ENCODE results near the gene DNAJB11.
"Not testable (repeated sequence)": the region's sequence is repeated elsewhere in the genome, so short reads cannot be mapped to it uniquely, and the experiment has no call there.

DNAJB11 gene

GRCh38 chr3:186549497-186549896, 21.0 kb upstream of the DNAJB11 start:
- DNase-seq, result no peak

DNA sequence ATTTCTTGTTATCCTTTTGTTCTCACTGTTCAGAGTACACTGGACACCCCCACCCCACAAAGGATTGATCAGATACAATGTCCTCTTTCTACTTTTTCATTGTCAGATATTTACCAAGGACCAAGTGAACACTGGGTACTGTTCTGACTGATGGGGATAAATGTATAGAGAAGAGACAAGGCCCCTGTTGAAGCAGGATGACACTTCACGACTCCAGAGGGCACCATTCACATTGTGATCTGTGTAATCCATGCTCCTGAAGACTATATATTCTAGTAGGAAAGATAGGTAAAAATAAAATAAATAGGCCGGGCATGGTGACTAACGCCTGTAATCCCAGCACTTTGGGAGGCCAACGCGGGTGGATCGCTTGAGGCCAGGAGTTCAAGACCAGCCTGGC, 19.1 kb upstream of the DNAJB11 start:
- no peak for DNase-seq

DNA sequence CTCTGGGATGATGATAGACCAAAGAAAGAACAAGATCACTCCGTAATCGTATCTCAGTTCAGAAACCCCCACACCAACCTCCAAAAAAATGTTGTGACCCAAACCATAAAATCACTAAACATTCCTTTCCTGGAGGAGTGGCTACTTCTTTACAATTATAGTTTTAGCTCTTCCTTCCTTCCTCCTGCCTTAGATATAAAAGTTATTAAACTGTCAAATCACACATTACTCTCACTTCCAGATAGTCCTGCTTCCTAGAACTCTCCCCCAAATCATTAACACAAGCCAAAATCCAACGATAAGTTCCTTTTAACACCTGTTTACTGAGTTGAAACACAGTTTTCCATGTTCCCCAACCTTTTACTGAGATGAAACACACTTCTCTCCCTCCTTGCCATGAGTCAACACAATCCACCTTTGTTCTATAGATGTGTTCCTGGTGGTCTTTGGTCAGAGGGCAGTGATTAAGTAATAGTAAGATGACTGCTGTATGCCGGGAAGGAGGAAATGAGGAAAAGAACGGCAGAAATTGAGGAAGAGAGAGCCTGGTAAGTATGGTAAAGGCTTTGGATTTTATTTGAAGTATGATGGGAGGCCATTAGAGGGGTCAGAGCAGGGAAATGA, 18.0 kb upstream of the DNAJB11 start:
- DNase-seq, result no peak

DNA sequence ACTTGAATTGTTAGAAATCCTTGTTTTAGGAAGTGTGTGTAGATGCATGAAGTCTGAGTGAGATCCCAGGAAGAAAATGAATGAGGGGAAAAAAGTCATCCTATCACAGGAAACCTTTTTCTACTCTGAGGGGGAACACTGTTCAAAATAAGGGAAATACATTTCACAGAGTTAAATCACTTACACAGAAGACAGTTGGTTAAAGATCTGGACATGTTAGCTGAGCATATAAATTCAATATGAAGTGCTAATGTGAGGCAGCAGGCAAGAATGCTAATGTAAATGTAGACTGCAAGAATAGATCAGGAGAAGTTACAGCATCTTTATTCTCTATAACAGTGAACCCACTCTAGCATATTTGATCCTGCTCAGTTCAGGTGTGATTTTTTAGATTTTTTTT, 5.9 kb upstream of the DNAJB11 start:
- no peak for DNase-seq

DNA sequence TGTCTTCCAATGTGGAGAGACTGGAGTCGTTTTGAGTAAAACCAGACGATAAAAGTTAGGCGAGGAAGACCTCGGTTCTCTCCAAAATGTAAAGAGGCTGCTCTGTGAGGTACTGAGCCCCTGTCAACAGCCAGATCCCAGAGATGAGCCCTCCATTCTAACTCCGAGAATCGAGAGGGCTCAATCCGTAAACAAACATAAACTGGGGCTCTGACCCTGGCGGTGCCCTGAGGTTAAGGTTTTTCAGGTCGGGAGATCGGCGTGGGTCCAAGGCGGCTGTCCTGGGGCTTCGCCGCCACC, 3.8 kb upstream of the DNAJB11 start:
- DNase-seq, result no peak

GRCh38 chr3:186567072-186567921, 3.2 kb upstream of the DNAJB11 start, which contains the start of gene TBCCD1:
Gene TBCCD1 (minus strand): TSS chr3:186567339. CDS start chr3:186564329, 3,010 bp downstream.
- DNase-seq, result peak; percentile 98

DNA sequence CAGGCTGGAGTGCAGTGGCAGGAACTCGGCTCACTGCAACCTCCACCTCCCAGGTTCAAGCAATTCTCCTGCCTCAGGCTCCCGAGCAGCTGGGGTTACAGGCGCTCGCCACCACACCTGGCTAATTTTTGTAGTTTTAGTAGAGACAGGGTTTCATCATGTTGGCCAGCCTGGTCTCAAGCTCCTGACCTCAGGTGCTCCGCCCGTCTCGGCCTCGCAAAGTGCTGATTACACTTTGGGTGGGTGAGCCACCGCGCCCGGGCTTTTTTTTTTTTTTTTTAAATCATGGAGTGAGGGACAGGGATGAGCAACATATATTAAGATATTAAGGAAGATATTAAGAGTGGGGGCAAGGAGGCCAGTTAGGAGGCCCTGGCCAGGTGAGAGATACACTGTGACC, 1.2 kb upstream of the DNAJB11 start:
- not testable (repeated sequence) for DNase-seq

DNA sequence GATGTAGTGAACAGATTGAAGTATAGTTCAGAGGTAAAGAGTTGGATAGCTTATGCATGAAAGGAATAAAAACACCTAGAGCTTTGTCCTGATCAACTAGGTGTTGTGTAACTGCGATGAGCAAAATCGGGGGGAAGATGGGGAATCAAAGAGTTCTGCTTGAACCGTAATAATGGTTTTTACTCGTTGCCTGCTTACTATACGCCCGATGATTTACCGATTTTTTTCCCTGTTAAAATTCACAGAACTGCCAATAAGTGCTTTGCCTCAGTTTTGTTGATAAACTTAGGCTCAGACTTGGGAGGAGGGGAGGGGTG, 783 bp upstream of the DNAJB11 start:
- DNase-seq, result no peak

- DNase-seq, result peak; percentile 28
Observed at GRCh38 chr3:186570941-186571643, 572 bp downstream of the DNAJB11 start.

GRCh38 chr3:186571644-186572013, 1.1 kb downstream of the DNAJB11 start:
- DNase-seq, result no peak

DNA sequence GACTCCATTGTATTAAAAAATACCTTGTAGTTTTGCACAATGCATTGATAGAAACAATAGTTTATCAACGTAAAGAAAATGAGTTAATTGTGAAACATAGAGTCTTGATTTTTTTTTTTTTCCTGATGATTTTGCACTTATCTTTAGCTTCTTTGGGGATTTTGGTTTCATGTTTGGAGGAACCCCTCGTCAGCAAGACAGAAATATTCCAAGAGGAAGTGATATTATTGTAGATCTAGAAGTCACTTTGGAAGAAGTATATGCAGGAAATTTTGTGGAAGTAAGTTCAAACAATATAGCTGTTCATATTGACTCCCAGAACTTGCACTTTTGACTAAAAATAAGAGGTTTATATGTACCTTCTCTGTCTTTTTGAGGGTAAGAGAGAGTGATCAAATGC, 7.0 kb downstream of the DNAJB11 start:
- DNase-seq, result no peak

DNA sequence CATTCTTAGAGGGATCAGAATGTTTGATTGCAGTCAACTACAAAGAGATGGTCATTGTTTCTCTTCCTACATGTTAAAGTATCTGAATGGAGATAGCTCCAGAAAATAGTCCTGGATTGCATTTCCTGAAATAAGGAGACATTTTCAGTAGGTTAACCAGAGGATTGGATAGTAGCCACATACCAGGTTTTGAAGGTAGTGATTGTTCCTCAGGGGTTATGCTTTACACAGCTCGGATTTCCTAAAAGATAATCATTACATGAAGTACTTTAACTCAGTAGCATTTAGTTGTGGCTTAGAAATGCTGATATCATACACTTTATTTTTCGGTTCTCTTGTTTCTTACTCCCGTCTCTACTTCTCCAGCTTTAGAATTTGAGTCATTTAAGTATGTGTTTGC, 10.3 kb downstream of the DNAJB11 start:
- no peak for DNase-seq

- DNase-seq, result no peak
Observed at GRCh38 chr3:186582541-186582940, 12.0 kb downstream of the DNAJB11 start.

DNA sequence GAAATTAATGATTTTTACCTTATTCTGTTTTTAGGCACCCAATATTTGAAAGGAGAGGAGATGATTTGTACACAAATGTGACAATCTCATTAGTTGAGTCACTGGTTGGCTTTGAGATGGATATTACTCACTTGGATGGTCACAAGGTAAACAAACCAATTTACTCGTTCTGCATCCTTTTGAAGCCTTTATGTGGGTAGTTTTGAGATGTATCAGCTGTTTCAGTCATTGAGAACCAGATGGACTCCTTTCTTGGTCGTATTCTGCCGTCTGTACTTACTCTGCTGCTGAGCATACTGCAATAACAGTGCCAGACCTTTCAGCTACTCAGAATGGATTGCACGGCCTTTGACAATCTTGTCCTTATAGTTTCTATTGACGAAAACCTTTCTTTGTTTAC, 13.3 kb downstream of the DNAJB11 start:
- no peak for DNase-seq

DNA sequence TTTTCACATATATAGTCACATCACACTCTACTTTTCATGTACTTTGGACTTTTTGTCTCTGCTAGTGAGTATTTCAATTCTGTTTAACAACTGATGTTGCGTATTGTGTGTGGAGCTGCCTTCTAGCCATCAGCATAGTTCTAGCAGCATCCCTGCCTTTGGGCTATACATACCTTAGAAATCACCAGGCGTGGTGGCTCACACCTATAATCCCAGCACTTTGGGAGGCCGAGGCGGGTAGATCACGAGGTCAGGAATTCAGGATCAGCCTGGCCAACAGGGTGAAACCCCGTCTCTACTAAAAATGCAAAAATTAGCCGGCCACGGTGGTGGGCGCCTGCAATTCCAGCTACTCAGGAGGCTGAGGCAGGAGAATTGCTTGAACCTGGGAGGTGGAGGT, 15.7 kb downstream of the DNAJB11 start:
- not testable (repeated sequence) for DNase-seq

DNA sequence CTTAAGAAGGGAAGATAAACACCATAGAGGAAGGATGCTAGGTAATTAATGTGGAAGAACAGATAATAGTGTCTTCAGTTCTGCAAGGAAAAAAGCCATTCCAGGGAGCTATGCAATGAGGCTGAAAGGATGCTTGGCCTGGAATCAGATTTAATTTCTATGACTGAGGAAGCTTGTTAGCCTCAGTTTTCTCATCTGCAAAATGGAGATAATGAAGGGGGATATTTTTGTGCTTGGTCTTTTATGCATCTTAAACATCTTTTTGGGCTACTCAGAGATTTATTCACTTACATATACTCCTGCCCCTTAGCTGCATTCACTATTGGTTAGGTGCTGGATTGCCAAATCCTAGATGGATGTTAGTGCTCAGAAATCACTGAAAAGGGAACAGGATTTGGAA, 16.7 kb downstream of the DNAJB11 start:
- DNase-seq, result no peak

DNA sequence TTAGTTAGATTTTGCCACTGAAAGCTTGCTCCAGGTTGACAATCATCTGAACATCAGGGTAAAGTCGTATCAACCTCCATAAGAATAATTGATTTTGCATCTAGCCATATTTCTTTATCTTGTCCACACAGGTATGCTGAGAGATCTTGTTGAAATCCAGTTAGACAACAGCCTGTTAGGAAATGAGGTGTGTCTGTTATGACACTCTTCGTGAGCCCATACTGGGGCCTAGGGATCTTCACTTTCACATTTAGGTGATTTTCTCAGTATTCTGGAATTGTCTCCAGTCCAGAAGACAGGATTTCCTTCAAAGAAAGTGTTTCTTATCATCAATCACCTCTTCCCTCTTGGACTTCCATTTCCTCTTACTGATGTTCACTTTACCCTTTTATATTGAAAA, 18.1 kb downstream of the DNAJB11 start:
- DNase-seq, result no peak

- no peak for DNase-seq
Observed at GRCh38 chr3:186589121-186589520, 18.6 kb downstream of the DNAJB11 start.

GRCh38 chr3:186589856-186590579, 19.5 kb downstream of the DNAJB11 start:
- DNase-seq, result no peak

GRCh38 chr3:186590580-186591295, 20.2 kb downstream of the DNAJB11 start:
- DNase-seq, result no peak

- DNase-seq, result no peak
Observed at GRCh38 chr3:186592682-186593081, 22.2 kb downstream of the DNAJB11 start.

DNA sequence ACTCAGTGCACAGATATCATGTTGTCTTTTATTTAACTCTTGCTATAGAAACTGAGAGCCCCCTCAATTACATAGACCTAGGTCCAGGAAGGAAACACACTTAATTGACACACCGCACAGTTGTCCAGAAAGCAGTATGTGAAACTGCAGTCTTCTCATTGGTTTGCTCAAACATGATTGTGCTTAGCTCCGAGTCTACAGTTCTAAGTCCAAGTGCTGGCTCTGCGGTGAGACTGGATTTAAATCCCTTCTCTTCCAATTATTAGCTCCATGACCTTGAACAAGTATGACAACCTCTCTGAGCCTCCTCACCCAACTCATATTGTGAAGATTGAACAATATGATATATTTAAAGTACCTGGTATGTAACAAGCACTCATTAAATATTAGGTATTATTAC, 23.3 kb downstream of the DNAJB11 start:
- DNase-seq, result no peak

Measured in right kidney (tissue), 1 donor.